Mucosa of gallbladder (tissue), 1 donor: ENCODE results near the gene PIGZ. TPM values are rescaled to one million over a fixed set of nuclear protein-coding genes. Genes with fewer than 3 reads are reported as not detected.

Experiments
- DNase-seq: peaks from one replicate; pipeline ENCODE4 v3.0.0-alpha.2; 2020; ENCODE audit warnings: low spot score
- total RNA-seq: library from RNA; stranded (reverse); gene quantifications from one replicate; pipeline ENCODE4 v1.2.1, GENCODE V29; 2021
- donor health status: DM: no; HTN: no; CAD: no.

PIGZ gene
- total RNA-seq, 1 donor from 2014 or later = 7.5 TPM

DNA sequence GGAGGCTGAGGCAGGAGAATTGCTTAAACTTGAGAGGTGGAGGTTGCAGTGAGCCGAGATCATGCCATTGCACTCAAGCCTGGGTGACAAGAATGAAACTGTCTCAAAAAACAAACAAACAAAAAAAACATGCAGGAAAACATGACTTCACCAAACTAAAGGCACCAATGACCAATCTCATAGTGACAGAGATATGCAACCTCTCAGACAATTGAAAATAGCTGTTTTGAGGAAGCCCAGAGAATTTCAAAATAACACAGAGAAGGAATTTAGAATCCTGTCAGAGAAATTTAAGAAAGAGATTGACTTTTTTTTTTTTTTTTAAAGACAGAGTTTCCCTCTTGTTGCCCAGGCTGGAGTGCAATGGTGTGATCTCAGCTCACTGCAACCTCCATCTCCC, 52.4 kb downstream of the PIGZ start:
- no peak for DNase-seq

- no peak for DNase-seq
These were observed 53.3 kb downstream of the PIGZ start for GRCh38 chr3:196915375-196915774.

- DNase-seq = no peak
These were observed 53.8 kb downstream of the PIGZ start for GRCh38 chr3:196914866-196915265.

- no peak for DNase-seq
These were observed 64.9 kb downstream of the PIGZ start for GRCh38 chr3:196903740-196904139.

DNA sequence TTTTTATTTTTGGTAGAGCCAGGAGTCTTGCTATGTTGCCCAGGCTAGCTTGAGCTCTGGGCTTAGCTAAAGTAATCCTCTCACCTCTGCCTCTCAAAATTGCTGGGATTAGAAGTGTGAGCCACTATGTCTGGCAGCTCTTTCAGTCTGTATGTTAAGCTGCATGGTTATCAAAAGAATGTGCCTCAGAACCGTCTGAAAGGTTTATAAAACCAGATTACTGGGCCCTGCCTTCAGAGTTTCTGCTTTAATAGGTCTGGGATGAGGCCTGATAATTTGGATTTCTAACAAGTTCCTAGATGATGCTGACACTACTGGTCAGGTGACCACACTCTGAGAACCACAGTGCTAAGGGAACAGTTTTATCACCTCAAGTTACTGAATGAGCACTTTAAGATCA, 66.3 kb downstream of the PIGZ start:
- no peak for DNase-seq

- DNase-seq = no peak
These were observed 66.9 kb downstream of the PIGZ start for GRCh38 chr3:196901768-196902167.

Other genes with a start within 250 kb of the PIGZ start
- gene PAK2, start 229.0 kb downstream of the PIGZ start, total RNA-seq = 63.4 TPM
- gene SENP5, start 100.9 kb downstream of the PIGZ start, total RNA-seq = 25.3 TPM
- 48.7 TPM for gene NCBP2, start 26.3 kb downstream of the PIGZ start, total RNA-seq
- 2.8 TPM for gene MELTF, start 61.0 kb upstream of the PIGZ start, total RNA-seq